Prostate gland (tissue), 2 donors: ENCODE measurements around the gene SERPINB1.

ENCODE experiments used
- POLR2A ChIP-seq: fragments of 450-650 bp; IDR thresholded peaks from one replicate; pipeline ENCODE4 v1.6.1; 2016; ENCODE audit warnings: antibody characterized with exemption, mild to moderate bottlenecking
- POLR2AphosphoS5 ChIP-seq: sonication (generic); formaldehyde crosslinking; IDR thresholded peaks from one replicate; pipeline ENCODE4 v1.6.1; 2017; ENCODE audit warnings: antibody characterized with exemption
- TF ChIP-seq, protein P1 (sequence below), 4 experiments: fragments of 200-600 bp in 2 of 4; fragments of 450-650 bp in 2 of 4; sonication (generic) in 2 of 4; IDR thresholded peaks; 1 replicate in 3 of 4; 2 replicates in 1 of 4; pipeline ENCODE4 v1.5.1; 2016 to 2019; ENCODE audit warnings: antibody characterized with exemption in 4 of 4, mild to moderate bottlenecking in 2 of 4, moderate library complexity in 2 of 4

DNA sequence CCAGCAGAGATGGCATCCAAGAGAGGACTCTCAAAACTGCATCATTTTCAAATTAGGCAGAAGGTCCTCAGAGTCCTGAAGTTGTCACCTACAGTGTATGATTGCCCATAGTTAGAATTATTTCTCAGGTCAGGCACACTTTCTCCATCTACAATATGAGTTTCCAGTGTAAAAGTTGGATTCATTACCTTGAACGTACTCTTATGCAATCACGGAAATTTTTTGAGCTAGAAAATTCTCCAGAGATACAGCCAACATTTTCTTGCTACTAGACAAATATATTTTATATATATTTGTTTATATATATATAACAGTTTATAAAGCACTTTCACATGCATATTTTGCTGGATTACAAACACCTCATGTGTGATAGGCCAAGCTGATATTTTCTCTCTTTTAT lies 29.4 kb upstream of the SERPINB1 start:
- TF ChIP-seq, protein P1, sequence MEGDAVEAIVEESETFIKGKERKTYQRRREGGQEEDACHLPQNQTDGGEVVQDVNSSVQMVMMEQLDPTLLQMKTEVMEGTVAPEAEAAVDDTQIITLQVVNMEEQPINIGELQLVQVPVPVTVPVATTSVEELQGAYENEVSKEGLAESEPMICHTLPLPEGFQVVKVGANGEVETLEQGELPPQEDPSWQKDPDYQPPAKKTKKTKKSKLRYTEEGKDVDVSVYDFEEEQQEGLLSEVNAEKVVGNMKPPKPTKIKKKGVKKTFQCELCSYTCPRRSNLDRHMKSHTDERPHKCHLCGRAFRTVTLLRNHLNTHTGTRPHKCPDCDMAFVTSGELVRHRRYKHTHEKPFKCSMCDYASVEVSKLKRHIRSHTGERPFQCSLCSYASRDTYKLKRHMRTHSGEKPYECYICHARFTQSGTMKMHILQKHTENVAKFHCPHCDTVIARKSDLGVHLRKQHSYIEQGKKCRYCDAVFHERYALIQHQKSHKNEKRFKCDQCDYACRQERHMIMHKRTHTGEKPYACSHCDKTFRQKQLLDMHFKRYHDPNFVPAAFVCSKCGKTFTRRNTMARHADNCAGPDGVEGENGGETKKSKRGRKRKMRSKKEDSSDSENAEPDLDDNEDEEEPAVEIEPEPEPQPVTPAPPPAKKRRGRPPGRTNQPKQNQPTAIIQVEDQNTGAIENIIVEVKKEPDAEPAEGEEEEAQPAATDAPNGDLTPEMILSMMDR (IDR thresholded peaks at IDR 0.05), result no peak
- TF ChIP-seq POLR2AphosphoS5 (no peak), POLR2A (no peak)
